Upper lobe of right lung (tissue), 1 donor: ENCODE results near the gene RLF. TPM values are rescaled to one million over a fixed set of nuclear protein-coding genes. Genes with fewer than 3 reads are reported as not detected.

Source experiments
- ATAC-seq: fragments of 200-7000 bp; cut with Tn5 transposase; one replicate; pipeline ENCODE4 v1.9.1; 2020; ENCODE audit warnings: mild to moderate bottlenecking, moderate library complexity
- DNase-seq: peaks from one replicate; pipeline ENCODE4 v3.0.0-alpha.2; 2020
- H3K27ac ChIP-seq: fragments of 200-600 bp; one replicate; pipeline ENCODE4 v1.8.0; 2022
- H3K27me3 ChIP-seq: fragments of 200-600 bp; one replicate; pipeline ENCODE4 v1.8.0; 2022; ENCODE audit warnings: mild to moderate bottlenecking
- H3K36me3 ChIP-seq: fragments of 200-600 bp; one replicate; pipeline ENCODE4 v1.8.0; 2022
- H3K4me1 ChIP-seq: fragments of 200-600 bp; one replicate; pipeline ENCODE4 v1.8.0; 2022
- H3K4me3 ChIP-seq: fragments of 200-600 bp; one replicate; pipeline ENCODE4 v1.8.0; 2022; ENCODE audit warnings: mild to moderate bottlenecking
- H3K9me3 ChIP-seq: fragments of 200-600 bp; one replicate; pipeline ENCODE4 v1.8.0; 2022
- CTCF ChIP-seq: fragments of 200-600 bp; IDR thresholded peaks from one replicate; pipeline ENCODE4 v1.8.0; 2022; ENCODE audit warnings: antibody characterized with exemption
- intact Hi-C: fragments of 100-400 bp; cut with DNase I; formaldehyde crosslinking; loops from one replicate; pipeline ENCODE4 v1.11.0; 2022
- total RNA-seq: library from RNA; stranded (reverse); fragmentation: NEBNext Ultra II Directional; extraction: Animal tissue kit (Norgen Biotek cat#: 25700); gene quantifications from one replicate; pipeline ENCODE4 v1.2.1, GENCODE V29; 2021
- donor health status: DM: no; HTN: yes; CAD: no; lungs with severe emphysema.

RLF gene
- total RNA-seq, 1 donor from 2014 or later: 13.4 TPM

- no peak for ATAC-seq
- intact Hi-C loops: no loop called here
Observed at GRCh38 chr1:40281853-40282252, 120.7 kb downstream of the RLF start.

More at GRCh38 chr1:40281853-40282252, 120.7 kb downstream of the RLF start:
- Histone ChIP-seq H3K36me3 (peaks cover 63% of the 10 kb centered on the region), H3K27ac (no peak overlapping the region), H3K9me3 (no peaks in the 10 kb centered on the region), H3K4me3 (no peak overlapping the region), H3K27me3 (no peaks in the 10 kb centered on the region), H3K4me1 (no peaks in the 10 kb centered on the region)
- no peak for TF ChIP-seq CTCF
- no peak for DNase-seq

Other genes with a start within 250 kb of the RLF start
- 225 TPM for gene MFSD2A, start 206.2 kb upstream of the RLF start, total RNA-seq
- gene CAP1, start 120.7 kb upstream of the RLF start, total RNA-seq: 373 TPM
- 166 TPM for gene PPT1, start 64.1 kb upstream of the RLF start, total RNA-seq
- gene TMCO2, start 86.5 kb downstream of the RLF start, total RNA-seq: not detected
- 39.9 TPM for gene ZMPSTE24, start 96.8 kb downstream of the RLF start, total RNA-seq
- gene COL9A2, start 155.9 kb downstream of the RLF start, total RNA-seq: 3.8 TPM
- gene SMAP2, start 212.3 kb downstream of the RLF start, total RNA-seq: 55.3 TPM